HG03139 (cell line): Measurements from ENCODE around the gene TRAPPC12.
"Not testable (repeated sequence)": the region's sequence is repeated elsewhere in the genome, so short reads cannot be mapped to it uniquely, and the experiment has no call there.

Source experiments
- ATAC-seq: cut with Tn5 transposase; IDR thresholded peaks from one replicate; pipeline ENCODE4 v1.9.1; 2021; ENCODE audit not compliant: unreplicated experiment

The TRAPPC12 gene

DNA sequence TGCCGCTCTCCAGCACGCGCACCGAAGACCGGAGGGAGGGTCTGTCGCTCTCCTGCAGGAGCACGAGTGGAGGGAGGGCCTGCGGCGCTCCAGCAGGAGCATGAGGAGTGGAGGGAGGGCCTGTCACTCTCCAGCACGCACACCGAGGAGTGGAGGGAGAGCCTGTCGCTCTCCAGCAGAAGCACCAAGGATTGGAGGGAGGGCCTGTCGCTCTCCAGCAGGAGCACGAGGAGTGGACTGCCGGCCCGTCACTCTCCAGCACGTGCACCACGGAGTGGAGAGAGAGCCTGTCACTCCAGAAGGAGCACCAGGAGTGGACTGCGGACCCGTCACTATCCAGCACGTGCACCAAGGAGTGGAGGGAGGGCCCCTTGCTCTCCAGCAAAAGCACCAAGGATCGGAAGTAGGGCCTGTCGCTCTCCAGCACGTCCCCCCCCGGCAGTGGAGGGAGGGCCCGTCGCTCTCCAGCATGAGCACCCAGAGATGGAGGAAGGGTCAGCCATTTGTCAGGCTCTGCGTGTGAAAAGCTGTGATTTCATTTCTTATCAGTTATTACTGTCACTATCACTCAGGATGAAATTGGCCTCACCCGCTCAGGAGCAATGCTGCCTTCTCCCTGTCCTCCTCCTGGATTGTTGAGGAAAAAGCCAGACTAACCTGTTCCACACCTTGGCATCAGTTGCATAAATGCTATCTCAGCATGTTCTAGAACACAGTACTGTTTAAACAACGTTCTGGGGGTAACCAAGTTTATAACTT lies 103.9 kb downstream of the TRAPPC12 start:
- no peak for ATAC-seq

DNA sequence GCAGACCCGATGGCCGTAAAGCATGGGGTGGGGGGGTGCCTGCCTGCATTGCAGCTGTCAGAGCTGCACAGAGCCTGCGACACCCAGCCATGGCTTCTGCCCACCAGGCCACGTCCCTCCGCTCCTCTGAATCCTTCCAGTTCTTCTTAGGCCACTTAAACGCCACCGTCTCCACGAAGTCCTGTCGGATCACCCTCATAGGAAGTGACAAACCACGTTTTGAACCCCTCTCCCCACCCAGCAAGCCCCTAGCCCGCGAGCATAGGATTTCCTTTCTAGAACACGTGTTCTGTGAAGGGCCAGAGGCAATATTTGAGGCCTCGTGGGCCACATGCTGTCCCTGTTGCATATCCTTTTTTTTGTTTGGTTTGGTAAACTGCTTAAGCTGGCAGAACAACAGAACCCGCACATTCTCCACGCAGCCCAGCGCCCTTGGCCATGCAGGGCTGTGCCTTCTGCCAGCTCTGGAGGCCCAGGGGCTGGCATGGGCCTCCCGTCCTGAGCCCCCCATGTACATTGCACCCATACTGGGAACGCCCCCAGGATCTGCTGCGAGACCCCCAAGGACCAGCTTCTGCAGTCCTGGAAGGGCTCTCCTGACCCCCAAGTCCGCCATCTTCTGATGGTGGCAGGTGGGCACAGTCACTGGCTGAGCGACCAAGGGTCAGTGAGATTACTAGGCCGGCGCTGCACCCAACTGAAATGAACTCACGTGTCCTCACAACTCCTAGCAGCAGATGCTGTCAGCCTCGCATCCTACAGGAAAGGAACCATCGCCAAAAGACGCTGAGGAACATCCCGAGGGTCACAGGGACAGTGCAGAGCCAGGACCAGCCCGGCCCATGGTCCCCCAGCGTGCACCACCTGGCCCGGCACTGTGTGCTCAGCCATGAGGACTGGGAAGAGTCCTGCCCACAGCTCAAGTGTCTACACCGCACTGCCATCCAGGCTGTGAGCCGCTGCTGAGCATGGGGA lies 104.8 kb downstream of the TRAPPC12 start:
- ATAC-seq = no peak

DNA sequence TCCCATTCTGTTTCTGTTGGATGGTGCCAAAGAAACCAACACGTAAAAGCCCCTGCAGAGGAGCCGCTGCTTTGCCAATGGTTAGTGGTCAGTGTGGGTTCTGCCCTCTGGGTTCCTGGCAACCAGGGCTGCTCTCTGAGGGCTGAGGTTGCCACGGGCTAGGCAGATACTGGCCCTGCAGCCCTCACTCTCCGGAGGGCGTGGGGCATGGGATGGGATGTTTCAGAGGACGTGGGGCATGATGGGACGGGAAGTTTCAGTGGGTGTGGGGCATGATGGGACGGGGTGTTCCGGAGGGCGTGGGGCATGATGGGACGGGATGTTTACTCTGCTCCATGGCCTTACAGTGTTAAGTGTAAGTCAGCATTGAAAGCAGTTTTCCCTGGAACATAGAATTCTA lies 105.7 kb downstream of the TRAPPC12 start:
- ATAC-seq = no peak

DNA sequence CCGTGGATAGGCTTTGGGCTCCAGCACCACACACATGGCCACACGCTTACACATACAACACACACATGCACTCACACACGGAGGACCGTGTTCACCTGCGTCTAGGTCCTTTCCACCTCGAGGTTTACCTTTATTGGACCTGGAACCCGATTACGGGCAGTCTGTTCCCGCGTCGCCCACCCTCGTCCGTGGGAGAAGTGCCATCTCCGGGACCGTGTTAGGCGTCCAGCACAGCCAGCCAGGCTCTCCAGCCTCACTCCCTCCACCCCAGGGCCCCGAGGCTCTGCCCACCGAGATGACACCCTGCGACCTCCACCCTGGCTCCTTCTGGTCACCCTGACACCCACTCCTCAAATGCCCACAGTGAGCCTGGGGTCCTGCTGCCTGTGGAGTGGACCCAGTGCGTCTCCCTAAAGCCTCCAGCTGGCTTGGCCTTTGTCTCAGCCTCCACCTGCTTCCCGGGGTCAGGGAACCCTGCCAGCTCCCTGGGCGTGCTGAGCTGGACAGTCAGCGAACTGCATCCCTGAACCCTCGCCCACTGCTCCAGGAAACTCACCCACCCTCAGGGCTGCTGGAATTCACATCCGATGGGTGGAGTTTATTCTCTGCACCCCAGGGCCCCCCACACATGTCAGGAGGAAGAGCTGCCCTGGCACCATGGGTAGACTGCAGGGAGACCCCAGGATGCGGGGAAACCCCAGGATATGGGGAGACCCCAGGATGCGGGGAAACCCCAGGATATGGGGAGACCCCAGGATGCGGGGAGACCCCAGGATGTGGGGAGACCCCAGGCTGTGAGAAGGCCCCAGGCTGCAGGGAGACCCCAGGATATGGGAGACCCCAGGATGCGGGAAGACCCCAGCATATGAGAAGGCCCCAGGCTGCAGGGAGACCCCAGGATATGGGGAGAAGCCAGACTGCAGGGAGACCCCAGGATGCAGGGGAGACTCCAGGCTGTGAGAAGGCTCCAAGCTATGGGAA lies 106.8 kb downstream of the TRAPPC12 start:
- ATAC-seq = no peak

DNA sequence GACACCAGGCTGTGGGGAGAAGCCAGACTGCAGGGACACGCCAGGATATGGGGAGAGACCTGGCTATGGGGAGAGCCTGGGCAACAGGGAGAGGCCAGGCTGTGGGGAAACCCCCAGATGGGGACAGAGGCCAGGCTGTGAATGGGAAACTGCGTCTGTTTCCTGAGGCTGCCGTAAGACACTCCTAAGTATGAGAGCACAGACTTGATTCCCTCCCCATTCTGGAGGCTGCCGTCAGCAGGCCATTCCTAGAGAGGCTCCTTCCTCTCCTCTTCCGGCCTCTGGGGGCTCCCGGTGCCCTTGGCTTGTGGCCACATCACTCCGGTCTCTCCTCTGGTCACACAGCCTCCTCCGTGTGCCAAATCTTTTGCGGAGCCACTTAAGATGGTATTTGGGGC lies 107.5 kb downstream of the TRAPPC12 start:
- no peak for ATAC-seq

DNA sequence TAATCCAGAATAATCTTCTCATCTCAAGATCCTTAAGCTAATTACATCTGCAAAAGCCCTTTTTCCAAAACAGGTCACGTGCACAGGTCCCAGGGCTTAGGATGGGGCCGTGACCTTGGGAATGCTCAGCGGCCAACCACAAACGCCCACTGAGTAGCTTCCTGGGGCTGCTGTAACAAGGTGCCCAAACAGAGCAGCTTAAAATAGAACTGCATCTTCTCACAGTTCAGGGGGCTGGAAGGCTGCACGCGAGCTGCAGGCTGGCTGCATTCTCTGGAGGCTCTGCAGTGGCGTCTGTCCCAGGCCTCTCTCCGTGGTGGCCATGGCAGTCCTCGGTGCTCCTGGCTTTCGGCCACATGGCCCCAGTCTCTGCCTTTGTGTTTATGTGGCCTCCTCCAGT lies 107.9 kb downstream of the TRAPPC12 start:
- ATAC-seq = no peak

DNA sequence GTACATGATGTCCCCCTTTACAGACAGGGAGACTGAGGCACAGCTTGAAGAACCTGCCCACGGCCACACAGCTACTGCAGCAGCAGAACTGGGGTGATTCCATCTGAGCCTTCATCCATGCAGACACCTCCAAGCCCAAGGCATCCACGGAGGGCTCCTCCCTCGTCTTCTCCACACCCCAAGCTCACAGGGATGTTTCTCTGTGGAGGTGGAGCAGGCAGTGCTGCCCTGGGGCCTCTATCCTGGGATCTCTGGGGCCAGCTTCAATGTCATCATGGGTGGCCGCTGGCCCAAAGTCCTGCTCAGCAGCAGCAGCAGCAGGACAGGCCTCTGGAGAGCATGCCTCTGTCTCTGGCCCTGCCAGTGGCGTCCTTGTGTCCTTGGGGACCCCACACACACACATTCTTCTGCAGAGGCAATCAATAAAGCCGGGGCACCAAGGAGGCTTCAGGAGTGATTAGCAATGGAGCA lies 108.6 kb downstream of the TRAPPC12 start:
- no peak for ATAC-seq

DNA sequence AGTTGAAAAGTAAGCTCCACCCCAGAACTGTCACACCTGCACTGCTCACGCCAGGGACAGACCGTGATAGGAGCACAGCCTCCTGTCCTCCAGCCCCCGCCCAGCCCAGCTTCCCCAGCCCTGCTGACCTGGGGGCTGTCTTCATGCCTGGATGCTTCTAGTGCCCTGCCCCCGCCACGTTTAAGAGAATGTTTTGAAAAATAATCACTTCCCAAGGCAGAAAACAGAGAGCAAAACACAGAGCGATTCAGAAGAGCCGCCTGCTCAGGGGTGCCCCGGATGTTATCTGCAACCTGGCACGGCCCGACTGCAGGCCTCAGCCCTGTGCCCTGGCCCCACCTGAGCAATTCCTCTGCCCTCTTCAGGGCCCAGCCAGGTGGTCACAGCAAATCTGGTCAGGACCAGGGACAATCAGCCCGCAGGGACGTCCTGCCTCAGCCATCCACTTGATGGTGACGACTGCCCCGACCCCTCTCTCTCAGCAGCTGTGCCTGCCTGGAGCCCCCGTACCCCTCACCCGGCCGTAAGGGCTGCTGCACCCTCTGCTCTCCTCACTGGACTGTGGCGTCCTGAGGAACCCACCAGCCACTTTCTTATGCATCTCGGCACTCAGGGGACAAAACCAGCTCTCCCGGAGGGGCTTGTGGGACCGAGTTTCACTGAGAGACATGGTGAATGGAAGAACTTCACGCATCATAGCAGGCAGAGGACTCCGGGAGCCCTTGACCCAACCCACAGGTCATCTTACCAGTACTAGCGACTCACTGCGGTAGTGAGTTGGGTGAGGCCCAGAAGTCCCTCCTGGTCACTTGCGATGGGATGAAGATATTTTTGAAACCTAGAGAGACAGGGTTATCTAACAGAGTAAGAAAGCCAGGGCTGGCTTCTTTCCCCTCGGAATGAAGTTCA lies 109.6 kb downstream of the TRAPPC12 start:
- ATAC-seq = no peak

DNA sequence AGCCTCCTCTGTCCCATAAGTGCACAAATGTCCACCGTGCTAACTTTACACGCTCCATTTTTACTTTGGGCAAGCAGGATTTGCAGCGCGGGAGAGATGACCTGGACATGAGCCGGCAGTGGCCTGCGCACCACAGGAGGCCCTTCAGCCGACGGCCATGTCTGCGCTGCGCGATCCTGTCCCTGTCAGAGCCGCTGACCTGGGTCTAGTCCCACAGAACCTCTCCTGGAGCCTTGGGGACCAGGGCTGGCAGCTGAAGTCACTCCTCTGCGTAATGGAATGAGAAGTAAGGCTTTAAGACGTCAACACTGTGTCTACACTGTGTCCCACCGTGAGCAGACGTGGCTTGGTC lies 110.2 kb downstream of the TRAPPC12 start:
- no peak for ATAC-seq

DNA sequence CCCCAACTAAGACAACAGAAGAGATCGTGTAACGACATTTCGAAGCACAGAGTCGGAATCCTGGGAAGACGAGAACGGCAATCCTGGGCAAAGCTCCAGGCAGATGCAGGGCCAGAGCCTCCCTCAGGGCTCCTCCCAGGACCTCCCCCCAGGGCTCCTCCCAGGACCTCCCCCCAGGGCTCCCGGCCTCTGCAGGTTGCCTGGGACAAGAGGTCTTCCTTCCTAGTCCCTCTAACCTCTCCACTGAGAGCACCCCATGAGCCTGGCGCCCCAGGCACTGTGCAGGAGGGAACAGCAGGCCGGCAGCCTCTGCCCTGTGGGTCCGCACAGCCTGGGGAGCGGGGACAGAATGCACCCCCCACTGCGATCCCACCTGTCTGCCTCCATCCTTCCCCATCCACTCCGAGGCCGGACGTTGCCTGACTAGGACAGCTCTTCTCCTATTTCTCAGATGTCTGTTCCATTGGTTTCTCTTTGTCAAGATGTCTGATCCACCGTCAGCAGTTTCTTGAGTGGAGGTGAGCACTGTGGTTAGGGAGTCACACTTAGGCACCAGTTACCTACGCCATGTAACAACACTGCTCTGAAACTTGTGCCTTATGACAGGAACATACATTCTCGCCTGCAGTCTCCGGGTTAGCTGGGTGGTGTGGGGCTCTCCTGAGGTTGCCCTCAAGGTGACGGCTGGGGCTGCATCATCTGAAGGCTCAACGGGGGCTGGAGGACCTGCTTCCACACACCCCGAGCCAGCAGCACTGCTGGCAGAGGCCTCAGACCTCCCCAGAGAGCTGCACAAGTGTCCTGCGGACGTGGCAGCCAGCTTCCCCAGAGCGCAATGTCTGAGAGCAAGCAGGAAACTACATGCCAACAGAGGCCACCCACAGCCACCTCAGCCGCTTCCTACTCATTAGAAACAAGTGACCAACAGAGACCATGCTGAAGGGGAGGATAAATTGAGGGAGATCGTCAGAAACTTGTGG lies 111.0 kb downstream of the TRAPPC12 start:
- no peak for ATAC-seq

DNA sequence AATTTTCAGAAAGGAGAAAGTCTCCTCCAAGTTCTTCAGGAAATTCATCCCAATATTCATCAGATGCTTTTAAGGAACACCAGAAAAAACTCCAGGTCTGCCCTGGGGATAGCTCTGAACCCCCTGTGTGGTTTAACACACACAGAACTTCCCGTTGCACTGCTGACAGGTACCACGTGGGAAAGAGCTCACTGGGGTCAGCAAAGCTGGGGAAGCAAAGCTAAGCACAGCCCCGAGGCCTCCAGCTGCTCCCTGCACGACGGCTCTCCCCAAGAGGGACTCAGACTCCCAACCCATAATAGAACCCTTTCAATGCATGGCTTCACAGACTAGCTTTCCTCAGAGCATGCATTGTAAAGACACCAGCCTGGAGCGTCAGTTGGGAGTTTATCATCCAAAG lies 111.8 kb downstream of the TRAPPC12 start:
- ATAC-seq = no peak

DNA sequence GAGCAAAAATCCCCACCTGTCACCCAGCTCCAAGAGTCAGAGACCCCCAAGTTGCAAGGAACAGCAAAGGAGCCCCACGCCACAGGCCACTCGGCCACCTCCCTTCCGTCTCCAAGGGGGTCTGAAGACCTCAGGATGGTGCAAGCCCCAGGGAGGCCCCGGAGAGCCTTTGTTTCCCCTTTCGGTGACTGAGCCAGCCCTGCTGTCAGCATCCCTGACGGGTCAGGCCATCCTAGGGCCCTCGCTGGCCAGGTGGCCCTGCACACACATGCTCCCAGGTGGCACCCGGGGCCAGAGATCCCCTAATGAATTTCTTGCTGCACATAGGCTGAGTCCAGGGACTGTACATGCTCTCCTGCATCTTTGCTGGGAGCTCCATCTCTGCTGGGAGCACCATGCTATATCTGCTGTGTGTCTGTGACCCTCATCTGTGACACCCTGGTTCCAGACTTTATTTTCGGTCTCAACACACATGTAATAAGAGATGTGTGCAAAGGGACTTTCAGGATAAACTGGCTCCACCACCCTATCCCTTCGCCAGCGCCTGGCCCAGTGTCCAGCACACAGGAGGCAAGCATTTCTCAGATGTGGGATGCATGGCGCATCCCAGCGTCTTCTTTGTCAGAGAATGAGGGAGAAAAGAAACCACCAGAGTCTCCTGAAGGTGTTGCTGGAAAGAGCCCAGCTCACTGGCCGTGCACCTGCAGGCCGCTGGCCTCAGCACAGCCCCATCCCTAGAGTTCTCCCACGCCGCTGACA lies 112.4 kb downstream of the TRAPPC12 start:
- ATAC-seq = no peak

DNA sequence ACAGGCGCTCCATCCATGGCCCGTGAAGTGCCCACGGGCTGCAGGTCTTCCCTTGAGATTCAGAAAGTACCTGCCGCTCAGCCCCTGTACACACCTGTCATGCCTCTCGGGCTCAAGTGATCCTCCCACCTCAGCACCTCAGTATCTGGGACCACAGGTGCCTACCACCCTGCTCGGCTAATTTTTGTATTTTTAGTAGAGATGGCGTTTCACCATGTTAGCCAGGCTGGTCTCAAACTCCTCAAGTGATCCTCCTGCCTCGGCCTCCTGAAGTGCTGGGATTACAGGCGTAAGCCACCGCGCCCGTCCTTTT lies 112.9 kb downstream of the TRAPPC12 start:
- ATAC-seq = not testable (repeated sequence)

DNA sequence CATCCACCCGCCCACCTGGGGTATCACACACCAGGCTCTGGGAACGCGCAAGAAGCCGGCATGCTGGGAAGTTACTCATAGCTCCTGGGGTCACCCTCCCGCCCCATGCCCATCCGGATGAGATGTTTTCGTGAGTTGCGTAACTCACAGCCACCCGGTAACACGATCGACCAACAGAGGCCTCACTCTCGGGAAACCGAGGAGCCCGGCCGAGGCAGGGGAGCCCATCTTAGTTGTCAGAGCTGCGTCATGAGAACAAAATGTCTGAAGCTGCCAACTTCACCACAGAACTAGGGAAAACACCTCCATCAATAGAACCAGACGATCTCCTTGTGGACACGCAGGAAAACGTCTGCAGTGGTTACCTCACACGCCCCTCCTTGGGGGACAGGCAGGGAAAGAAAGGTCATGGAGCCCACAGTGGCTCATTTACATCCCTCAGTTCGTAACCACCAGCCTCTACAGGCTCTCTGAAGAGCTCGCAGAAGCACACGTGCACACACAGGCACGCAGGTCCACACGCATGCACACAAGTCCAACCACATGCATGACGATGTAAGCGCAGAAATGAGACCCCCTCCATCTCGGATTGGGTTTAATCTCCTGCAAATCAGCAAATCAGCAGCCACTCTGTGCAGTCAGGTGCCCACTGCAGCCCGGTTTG lies 113.6 kb downstream of the TRAPPC12 start:
- no peak for ATAC-seq

DNA sequence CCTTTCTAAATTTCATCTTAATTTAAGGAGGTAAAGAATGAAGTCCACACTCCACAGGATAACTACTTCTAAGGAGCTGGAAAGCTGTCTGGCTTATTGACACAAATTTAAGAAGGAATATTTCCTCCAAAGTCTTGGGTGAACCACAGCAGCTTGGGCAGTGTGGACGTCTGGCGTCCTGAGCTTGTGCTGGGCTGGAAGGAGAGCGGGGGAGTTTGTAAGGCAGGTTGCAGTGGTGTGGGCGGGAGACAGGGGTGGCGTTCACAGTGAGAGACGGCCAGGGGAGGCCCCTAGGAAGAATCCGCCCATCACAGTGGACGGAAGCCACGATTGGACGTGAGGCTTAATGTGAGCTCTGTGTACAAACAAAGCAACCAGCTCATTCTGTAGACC lies 114.1 kb downstream of the TRAPPC12 start:
- no peak for ATAC-seq

DNA sequence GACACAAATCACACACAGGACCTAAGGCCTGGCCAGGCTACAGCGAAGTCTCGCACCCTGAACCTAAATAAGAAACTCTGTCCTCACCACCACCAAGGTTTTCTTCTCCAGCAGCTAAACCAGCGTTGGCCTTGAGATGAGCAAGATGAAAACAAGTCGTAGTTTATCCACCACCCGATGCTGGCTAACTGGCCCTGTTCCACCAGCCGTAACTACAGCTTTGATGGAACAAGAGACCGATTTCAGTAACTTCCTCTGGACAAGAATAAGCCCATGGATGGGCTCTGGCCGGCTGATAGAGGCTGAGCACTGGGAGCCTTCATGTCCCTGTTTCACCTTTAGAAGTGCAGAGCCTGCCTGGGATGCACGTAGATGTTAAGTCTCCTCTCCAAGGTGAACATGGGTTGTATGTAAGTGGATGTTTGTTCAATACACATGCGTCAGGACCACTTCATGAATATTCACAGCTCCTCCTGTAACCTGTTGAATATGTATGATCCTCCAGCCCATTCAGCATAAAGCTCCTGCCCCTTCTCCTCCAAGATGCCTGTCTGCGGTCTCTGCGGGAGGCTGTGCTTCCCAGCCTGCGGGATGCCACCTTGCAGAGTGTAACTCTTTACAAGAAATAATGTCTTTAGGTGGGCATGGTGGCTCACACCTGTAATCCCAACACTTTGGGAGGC lies 115.6 kb downstream of the TRAPPC12 start:
- ATAC-seq = no peak

DNA sequence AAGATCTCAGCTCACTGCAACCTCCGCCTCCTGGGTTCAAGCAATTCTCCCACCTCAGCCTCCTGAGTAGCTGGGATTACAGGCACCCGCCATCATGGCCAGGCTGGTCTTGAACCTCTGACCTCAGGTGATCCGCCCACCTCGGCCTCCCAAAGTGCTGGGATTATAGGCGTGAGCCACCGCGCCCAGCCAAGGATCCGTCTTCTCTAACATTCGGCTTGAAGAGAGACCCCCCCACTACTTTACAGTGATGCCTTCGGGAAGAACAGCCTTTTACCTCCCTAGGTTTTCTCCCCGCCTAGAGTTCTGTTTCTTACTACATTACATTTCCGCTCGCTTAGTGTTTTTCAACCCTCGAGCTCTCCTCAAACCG lies 117.2 kb downstream of the TRAPPC12 start:
- ATAC-seq = not testable (repeated sequence)
